ENCODE data around the gene FLRT3.

Gene FLRT3

GRCh38 chr20:14313341-14314020, 23.9 kb downstream of the FLRT3 start:
- DNase-seq = no peak

DNA sequence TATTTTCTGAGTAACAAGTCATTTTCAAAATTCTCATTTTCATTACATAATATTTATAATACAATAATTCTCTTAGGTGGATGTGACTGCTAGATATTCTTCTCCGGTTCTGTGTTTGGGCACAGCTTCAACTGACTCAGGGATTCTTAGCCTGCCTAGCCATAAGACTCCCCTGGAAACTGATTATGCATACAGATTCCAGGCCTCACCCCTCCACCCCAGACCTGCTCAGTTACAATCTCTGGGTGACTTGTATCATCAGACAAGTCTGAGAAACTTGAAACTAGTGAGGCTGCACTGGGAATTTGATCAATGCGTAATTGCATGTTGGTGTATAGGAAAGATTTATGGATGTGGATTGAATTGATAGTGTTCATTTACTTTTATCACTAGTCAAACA, 25.4 kb downstream of the FLRT3 start:
- no peak for DNase-seq

DNA sequence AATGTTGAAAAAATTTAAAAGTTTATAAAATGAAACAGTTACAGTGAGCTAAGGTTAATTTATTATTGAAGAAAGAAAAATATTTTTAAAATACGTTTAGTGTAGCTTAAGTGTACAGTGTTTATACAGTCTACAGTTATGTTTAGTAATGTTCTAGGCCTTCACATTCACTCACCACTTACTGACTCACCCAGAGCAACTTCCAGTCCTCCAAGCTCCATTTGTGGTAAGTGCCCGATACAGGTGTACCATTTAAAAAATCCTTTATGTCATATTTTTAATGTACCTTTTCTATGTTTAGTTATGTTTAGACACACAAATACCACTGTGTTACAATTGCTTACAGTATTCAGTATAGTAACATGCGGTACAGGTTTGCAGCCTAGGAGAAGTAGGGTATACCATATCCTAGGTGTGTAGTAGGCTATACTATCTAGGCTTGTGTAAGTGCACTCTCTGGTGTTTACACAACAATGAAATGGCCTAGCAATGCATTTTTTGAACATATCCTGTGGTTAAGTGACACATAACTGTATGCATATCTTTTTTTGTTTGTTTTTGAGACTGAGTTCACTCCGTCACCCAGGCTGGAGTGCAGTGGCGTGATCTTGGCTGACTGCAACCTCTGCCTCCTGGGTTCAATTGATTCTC, 26.3 kb downstream of the FLRT3 start:
- no peak for DNase-seq

DNA sequence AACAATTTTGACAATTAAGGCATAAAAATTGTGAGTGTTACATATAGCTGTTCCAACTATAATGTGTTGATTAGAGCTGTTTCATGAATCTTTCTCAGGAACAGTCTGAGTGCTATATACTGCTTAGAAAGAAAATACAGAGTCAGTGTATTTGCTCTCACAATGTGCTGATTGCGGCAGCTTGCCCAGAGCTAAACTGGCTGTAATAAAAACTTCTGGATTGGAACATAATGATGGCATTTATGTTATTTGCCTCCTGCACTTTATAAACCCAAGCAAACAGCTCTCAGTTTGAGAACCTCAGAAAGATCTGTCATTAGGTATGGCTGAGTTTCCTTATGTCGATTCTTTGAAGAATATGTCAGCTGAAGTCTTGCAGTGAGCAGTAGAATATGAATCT, 29.5 kb downstream of the FLRT3 start:
- no peak for DNase-seq

DNA sequence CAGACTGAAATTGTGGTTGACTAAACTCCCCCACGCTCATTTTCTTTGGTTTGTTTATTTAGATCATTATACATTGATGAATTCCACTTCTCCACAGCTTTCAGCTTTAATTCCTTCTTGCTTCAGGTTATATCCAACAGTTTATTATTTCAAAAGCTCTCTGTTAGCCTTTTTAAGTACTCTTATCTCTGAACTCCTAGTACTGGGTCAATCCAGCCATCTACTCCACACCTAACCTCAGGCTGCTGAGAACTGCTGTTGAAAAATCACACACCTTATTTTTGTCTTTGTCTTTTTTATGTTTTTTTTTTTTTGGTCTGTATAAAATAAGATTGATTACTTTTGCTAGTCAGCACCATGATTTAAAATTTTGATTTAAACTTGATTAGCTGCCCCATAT, 32.9 kb downstream of the FLRT3 start:
- no peak for DNase-seq

- DNase-seq = no peak
Observed at GRCh38 chr20:14303651-14304050, 33.8 kb downstream of the FLRT3 start.

DNA sequence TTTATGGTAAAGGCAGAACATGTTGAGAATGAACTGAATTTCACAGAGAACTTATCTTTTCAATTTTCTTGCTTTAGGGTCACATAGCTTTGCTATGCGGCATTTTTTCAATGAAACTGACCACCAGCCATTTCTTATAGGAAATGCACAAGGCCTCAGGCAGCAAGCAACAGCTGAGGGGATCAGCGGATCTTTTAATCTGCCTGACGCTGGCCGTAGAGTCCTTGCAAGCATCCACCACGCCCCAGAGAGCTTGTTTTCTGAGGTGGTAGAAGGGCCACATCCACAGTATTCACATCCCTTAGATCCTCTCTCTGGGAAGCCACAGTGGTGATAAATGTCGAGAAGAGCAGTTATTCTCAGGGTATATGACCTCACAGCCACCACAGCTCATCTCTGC, 34.3 kb downstream of the FLRT3 start:
- no peak for DNase-seq

DNA sequence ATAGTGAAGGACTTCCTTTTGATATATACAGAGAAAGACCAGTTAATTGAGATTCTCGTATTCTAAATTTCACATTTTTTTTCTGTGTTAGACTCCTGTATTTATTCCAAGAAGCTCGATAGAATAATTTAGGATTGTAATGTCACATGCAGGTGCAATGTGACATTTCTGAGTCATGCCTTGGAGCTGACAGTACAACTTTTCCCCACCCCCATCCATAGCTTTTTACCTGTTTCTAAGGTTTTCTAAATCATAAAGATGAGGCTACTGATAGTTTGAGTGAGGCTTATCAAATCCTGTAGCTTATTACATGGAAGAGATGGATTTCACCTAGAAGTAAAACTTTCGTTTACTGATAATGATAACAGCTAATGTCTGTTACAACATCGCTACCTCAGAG, 37.6 kb downstream of the FLRT3 start:
- DNase-seq = no peak

DNA sequence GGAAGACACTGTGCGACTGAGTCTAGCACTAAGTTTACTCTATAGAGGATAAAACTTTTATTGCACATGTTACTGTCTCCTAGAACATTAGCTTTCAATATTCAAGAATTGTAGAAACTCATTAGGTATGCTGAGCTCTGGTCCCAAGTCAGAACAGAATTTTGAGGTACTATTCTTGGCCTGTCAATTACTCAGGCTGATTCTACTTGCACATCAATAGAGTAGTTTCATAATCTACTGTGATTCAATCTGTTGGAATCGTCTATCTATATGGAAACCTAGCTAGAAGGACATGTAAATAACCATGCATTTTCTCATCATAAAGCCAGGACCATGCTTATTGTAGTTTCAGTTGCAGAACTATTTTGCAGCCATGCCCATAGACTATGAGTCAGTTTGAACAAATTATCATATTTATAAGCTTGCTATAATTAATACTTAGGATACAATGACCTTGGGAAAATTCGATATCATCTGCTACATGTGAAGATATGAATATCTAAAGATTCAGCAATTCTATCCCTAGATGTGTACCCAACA, 41.6 kb downstream of the FLRT3 start:
- DNase-seq = no peak

GRCh38 chr20:14295238-14295637, 42.2 kb downstream of the FLRT3 start:
- DNase-seq = no peak

DNA sequence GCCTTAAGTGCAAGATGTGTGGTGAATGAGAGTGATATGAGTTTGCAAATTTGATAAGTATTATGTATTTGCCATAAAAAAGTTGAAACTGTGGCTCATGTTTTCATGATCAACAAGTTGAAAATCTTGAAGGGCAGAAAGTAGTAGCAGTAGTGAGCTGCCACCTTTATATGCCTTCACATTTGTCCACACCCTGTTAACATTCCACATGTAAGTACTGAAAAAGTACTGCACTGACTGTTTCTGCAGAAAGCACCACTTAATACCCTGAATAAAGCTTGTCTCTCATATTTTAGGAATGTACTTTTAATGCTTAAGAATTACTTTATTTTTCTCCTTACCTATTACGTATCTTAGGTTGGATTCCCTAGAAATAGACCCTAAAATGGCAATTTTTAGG, 45.9 kb downstream of the FLRT3 start:
- no peak for DNase-seq

GRCh38 chr20:14288341-14289330, 48.8 kb downstream of the FLRT3 start:
- no peak for DNase-seq

GRCh38 chr20:14284443-14284842, 53.0 kb downstream of the FLRT3 start:
- no peak for DNase-seq

GRCh38 chr20:14282140-14282539, 55.3 kb downstream of the FLRT3 start:
- DNase-seq = no peak
